Smooth muscle cell of the brain vasculature (primary cell): ENCODE measurements around the gene S1PR5.
A peak's percentile ranks its signal among the peaks of the same experiment; 100 is the strongest.

ENCODE experiments used
- DNase-seq: peaks from one replicate; pipeline ENCODE4 v3.0.0-alpha.2; 2012; ENCODE audit warnings: low read depth, low spot score

Gene S1PR5

DNA sequence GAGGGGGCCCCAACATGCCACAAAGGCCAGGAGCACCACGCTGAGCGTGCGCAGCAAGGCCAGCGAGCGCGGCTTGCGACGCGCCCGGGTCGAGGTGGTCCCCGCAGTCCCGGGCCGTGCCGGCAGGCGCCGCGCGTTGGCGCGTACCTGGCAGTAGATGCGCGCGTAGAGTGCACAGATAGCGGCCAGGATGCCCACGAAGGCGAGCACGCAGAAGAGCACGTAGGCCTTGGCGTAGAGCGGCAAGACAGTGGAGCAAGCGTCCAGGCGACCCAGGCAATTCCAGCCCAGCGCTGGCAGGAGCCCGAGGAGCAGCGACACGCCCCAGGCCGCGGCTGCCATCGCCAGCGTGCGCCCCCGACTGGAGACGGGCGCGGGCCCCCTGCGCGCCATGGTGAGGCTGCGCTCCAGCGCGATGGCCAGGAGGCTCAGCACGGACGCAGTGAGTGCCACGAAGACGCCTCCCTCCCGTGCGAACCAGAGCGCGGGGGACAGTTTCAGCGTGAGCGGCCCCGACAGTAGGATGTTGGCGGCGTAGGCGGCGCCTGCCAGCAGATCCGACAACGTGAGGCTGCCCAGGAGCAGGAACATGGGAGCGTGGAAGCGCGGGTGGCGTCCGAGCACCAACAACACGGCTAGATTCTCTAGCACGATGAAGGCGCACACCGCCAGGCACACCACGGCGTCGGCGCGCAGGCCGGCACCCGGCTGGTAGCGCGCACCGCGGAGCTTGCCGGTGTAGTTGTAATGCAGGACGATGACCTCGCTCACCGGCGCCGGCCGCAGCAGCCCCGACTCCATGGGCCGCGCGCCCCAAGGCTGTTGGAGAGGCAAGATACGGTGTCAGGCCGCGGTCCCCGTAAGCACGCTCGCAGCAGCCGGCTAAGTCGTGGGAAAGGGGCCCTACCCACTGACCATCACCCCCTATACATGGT is 2.8 kb downstream of the S1PR5 start:
- DNase-seq = no peak

- DNase-seq = no peak
Observed at GRCh38 chr19:10513223-10513622, 4.0 kb downstream of the S1PR5 start.

DNA sequence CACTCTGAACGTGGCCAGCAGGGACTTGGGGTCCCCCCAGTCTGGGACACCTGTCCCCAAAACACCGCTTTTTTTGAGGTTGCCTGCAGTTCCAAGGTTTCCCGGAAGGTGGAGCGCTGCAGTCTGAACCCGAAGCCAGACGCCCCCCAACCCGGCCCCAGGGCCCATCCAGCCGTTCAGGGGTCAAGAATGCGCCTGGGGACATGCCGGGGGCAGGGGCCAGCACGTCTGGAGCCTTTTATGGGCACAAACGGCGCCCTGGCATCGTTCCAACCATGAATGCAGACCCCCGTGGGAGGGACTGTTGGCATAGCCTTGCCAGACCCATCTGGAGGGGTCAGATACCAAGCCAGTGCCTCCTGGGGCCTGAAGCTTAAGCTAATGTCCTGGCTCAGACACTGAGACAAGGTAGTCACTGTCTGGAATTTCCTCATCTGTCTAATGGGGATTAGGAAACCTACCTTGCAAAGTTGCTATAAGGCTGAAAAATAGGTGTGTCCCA is 6.9 kb downstream of the S1PR5 start:
- no peak for DNase-seq

GRCh38 chr19:10508707-10509106 is 8.5 kb downstream of the S1PR5 start:
- no peak for DNase-seq

GRCh38 chr19:10508036-10508435 is 9.2 kb downstream of the S1PR5 start:
- no peak for DNase-seq

GRCh38 chr19:10505583-10506229 is 11.5 kb downstream of the S1PR5 start:
- DNase-seq = peak; percentile 35

- DNase-seq = no peak
Observed at GRCh38 chr19:10503002-10503789, 14.1 kb downstream of the S1PR5 start, which contains the start of gene KEAP1. Gene KEAP1, minus strand, starts transcription at chr19:10503356. Its CDS starts 3,323 bp downstream, at chr19:10500033.

- DNase-seq = peak; percentile 46
Observed at GRCh38 chr19:10502524-10503001, 14.7 kb downstream of the S1PR5 start.

DNA sequence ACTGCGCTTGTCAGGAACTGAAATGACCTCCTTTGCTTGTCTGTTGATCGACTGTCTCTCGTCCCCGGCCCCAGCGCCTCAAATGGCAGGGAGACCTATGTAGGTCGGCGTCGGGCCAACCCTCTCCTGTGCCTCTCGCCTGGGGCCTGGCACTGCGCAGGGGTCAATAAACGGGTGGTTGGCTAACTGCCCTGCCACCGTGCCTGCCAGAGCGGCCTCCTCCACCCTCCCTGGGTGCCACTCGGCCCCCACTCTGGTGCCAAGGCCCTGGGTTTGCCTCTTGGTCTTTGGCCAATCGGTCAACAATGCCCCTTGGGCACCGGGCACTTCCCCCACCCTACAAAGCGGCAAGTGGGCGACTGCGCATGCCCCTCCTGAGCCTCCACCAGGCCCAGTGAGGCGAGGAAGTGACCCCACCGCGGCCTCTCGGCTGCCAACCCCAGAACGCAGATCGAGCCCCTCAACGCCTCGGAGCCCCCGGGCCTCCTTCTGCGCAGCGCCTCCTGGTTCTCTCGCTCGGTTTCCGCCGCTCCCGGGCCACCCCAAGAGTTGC is 15.2 kb downstream of the S1PR5 start:
- DNase-seq = no peak

- DNase-seq = no peak
Observed at GRCh38 chr19:10500247-10500592, 17.0 kb downstream of the S1PR5 start.

DNA sequence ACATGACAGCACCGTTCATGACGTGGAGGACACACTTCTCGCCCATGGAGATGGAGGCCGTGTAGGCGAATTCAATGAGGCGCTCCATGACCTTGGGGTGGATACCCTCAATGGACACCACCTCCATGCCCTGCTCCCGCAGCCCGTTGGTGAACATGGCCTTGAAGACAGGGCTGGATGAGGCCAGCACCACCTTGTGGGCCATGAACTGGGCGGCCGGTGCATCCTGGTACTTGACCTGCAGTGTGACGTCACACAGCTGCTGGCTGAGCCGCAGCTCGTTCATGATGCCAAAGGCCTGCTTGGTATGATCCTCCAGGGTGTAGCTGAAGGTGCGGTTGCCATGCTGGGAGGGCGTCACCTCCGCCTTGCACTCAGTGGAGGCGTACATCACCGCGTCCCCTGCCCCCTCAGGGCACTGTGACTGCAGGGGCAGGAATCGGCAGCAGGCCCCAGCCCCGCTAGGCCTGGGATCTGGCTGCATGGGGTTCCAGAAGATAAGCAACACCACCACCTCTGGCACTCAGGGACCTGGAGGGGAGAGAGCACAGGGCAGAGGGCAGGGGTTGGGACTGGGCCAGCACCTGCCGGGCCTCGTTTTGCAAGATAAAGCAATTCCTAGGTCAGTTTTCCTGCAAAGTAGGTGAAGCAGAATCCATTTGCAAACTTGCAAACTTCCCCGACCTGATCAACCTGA is 17.5 kb downstream of the S1PR5 start:
- no peak for DNase-seq

DNA sequence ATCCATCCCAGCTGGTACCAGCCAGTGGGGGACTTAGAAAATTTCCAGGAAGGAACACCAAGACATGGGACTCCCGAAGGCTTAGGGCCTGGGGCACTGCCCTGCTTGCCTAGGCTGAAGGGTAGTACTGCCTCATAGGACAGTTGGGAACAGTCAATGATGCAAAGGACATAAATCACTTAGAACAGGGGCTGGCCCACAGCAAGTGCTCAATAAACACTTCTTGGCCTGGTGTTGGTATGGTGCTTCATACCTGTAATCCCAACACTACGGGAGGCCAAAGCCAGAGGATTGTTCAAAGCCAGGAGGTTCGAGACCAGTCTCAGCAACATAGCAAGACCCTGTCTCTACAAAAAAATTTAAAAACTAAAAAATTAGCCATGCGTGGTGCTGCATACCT is 19.9 kb downstream of the S1PR5 start:
- DNase-seq = no peak

- DNase-seq = no peak
Observed at GRCh38 chr19:10491472-10492047, 25.7 kb downstream of the S1PR5 start.

DNA sequence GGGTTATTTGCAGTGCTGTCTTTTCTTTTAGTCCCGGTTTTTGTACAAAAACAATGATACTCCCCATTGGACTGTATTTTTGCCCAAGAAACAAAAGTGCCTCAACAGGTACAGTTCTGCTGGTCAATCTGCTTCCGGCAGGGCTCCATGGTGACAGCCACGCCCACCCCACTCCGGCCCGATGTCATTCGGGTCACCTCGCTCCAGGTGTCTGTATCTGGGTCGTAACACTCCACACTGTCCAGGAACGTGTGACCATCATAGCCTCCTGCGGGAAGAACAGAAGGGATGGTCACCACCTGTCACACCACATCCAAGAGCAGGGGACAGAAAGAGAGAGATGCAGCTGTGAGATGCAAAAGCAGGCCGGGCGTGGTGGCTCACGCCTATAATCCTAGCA is 30.7 kb downstream of the S1PR5 start:
- no peak for DNase-seq

DNA sequence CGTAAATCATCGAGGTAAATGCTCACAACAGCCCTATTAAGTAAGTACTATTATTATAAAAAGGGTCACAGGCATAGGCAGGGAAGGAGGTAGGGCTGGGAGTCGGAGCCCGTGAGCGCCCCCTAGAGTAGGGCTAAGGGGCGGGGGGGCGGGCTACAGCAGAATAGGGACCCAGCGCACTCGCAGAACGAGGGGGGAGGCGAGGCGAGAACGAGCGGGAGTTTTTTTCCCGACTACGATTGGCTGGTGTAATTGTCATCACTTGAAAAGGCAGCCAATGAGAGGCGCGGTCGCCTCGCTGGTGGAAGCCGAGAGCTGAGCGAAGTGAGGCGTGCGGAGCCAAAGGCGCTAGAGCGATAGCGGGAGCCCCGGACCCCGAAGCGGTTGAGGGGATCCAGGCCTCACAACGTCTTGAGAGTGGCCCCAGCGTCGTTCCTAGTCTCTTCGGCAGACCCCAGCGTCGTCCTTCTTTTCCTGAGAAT is 38.3 kb downstream of the S1PR5 start:
- DNase-seq = peak; percentile 75

- DNase-seq = no peak
Observed at GRCh38 chr19:10478476-10478875, 38.8 kb downstream of the S1PR5 start.

DNA sequence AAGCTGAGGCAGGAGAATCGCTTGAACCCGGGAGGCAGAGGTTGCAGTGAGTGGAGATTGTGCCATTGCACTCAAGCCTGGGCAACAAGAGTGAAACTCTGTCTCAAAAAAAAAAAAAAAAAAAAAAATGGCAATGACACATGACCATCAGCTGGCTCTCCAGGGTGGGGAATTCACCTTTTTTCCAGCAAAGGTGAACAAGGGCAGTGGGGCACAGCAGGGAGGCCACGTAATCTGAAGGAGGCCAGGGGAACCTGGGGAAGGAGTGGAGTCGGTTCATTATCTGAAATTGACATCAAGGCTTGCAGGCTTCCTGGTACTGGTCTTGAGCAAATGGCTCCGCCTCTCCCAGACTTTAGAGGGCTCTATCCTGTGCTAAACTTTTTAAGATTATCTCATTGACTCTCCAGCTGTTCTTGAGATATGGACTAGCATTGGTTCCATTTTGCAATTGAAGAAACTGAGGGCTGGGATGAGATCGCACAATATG is 42.2 kb downstream of the S1PR5 start:
- DNase-seq = no peak

DNA sequence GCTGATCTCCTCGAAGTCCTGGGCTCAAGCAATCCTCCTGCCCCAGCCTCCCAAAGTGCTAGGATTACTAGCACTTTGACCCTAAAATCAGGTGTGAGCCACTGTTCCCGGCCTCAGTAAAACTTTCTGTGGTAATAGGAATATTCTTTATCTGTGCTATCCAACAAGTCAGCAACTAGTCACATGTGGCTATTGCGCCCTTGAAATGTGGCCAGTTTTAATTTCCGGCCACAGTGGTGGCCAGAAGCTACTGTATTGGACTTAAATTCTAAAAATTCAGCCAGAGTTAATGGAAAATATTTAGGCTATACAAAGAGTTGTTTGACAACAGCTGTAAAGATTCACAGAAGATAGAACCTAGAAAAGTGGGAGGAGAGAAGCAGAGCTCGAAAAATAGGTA is 44.1 kb downstream of the S1PR5 start:
- DNase-seq = no peak

DNA sequence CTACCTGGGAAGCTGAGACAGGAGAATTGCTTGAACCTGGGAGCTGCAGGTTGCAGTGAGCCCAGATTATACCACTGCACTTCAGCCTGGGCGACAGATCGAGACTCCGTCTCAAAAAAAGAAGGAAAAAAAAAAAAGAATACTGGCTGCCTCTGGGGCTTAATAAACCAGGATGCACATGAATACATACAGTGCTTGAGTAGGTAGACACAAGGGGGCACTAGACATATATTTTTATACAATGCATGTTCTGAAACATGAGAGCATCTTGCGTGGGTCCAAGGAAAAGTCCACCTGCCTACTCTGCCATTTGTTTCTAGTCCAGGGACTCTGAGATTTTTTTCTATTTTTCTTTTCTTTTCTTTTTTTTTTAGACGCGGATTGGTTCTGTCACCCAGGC is 45.3 kb downstream of the S1PR5 start:
- no peak for DNase-seq

DNA sequence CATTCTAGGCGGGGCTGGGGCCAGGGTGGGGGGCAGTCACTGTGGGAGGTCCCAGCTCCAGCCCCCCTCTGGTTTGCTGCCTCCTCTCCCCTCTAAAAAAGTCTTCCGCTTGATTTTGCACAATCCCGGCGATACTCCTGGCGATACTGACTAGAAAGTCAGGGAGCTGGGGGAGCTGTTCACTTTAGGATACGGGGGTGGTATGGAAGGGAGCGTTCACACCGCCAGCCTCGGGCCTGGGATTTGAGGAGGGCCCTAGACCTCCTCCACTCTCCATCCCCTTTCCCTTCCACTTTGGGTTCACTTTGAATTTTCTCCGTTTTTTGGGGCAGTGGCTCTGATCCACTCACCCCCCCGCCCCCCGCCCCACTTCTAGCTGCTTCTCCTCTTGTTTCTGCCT is 49.1 kb downstream of the S1PR5 start:
- no peak for DNase-seq
